Activated CD8-positive, alpha-beta T cell treated with anti-CD3 and anti-CD28 coated beads for 36 hours (primary cell): ENCODE results near the gene SKI. TPM values are rescaled to one million over a fixed set of nuclear protein-coding genes. Genes with fewer than 3 reads are reported as not detected.

Experiments used
- ATAC-seq: fragments of 200-7000 bp; cut with Tn5 transposase; one replicate; pipeline ENCODE4 v1.10.0; 2021; ENCODE audit warnings: mild to moderate bottlenecking, moderate library complexity
- CTCF ChIA-PET: fragments of 350-600 bp; sonication (Branson Sonifier 250); formaldehyde crosslinking; loops from one replicate; lab custom pipeline; 2021; ENCODE audit warnings: antibody characterized with exemption; lab: Charles Lee
- POLR2A ChIA-PET: fragments of 350-600 bp; sonication (Branson Sonifier 250); formaldehyde crosslinking; loops from one replicate; lab custom pipeline; 2021; ENCODE audit warnings: antibody characterized with exemption; lab: Charles Lee
- DNase-seq: peaks from one replicate; pipeline ENCODE4 v3.0.0-alpha.2; 2020
- H3K27ac Mint-ChIP-seq: one replicate; pipeline ENCODE4 v1.8.0; 2021; ENCODE audit warnings: mild to moderate bottlenecking, mixed read lengths
- H3K27me3 Mint-ChIP-seq: one replicate; pipeline ENCODE4 v1.8.0; 2021; ENCODE audit warnings: mixed read lengths
- H3K36me3 Mint-ChIP-seq: one replicate; pipeline ENCODE4 v1.8.0; 2021; ENCODE audit warnings: low read depth, mixed read lengths
- H3K4me1 Mint-ChIP-seq: one replicate; pipeline ENCODE4 v1.8.0; 2021; ENCODE audit warnings: low read depth, mixed read lengths
- H3K4me3 Mint-ChIP-seq: one replicate; pipeline ENCODE4 v1.8.0; 2021; ENCODE audit warnings: mild to moderate bottlenecking, moderate library complexity, mixed read lengths
- H3K9me3 Mint-ChIP-seq: one replicate; pipeline ENCODE4 v1.8.0; 2021; ENCODE audit warnings: mixed read lengths
- CTCF ChIP-seq: fragments of 200-600 bp; IDR thresholded peaks from one replicate; pipeline ENCODE4 v1.8.0; 2022; ENCODE audit warnings: antibody characterized with exemption, mild to moderate bottlenecking
- intact Hi-C: fragments of 100-400 bp; cut with micrococcal nuclease; formaldehyde crosslinking; loops from one replicate; pipeline ENCODE4 v1.10.0; 2022
- total RNA-seq, 2 experiments: library from RNA; stranded (reverse); gene quantifications; one replicate each; pipeline ENCODE4 v1.2.3, GENCODE V29; 2021

SKI gene
- total RNA-seq, 2 experiments from 2014 or later = 27.5 to 28.3 TPM

GRCh38 chr1:2314803-2315673 lies 86.9 kb downstream of the SKI start:
- POLR2A ChIA-PET = interaction anchor here (0.9 to 2.6 kb wide), 9 partner anchors 11 to 122 kb away, joined by 3 to 10 read pairs (median 5); partner anchors contain the start of gene FAAP20

GRCh38 chr1:2315674-2316450 lies 87.7 kb downstream of the SKI start:
- DNase-seq (no peak), ATAC-seq (no peak)
- no peaks in the 10 kb centered on the region for H3K36me3 Mint-ChIP-seq
- no peak overlapping the region for H3K27ac Mint-ChIP-seq
- intact Hi-C loops = no loop called here
- CTCF ChIA-PET = interaction anchor here (0.7 to 2.6 kb wide), 12 partner anchors 15 to 121 kb away, joined by 3 to 18 read pairs (median 6); partner anchors contain the start of gene FAAP20
- no peaks in the 10 kb centered on the region for H3K9me3 Mint-ChIP-seq
- H3K4me3 Mint-ChIP-seq = peak overlapping the region; percentile 15
- peaks cover 20% of the 10 kb centered on the region for H3K4me1 Mint-ChIP-seq
- POLR2A ChIA-PET = interaction anchor here (0.9 to 2.6 kb wide), 9 partner anchors 12 to 123 kb away, joined by 3 to 10 read pairs (median 5); partner anchors contain the start of gene FAAP20
- no peaks in the 10 kb centered on the region for H3K27me3 Mint-ChIP-seq
- no peak for TF ChIP-seq CTCF

More at GRCh38 chr1:2314803-2315673, 86.9 kb downstream of the SKI start:
- CTCF ChIA-PET = interaction anchor here (0.7 to 2.6 kb wide), 12 partner anchors 14 to 120 kb away, joined by 3 to 18 read pairs (median 6); partner anchors contain the start of gene FAAP20
- H3K27ac Mint-ChIP-seq = no peak overlapping the region
- intact Hi-C loops = no loop called here
- H3K36me3 Mint-ChIP-seq = no peaks in the 10 kb centered on the region
- H3K4me1 Mint-ChIP-seq = peaks cover 20% of the 10 kb centered on the region
- peak overlapping the region; percentile 15 for H3K4me3 Mint-ChIP-seq
- DNase-seq (peak; percentile 56), ATAC-seq (peak; percentile 46)
- no peaks in the 10 kb centered on the region for H3K27me3 Mint-ChIP-seq
- TF ChIP-seq CTCF = peak; percentile 99
- H3K9me3 Mint-ChIP-seq = no peaks in the 10 kb centered on the region

DNA sequence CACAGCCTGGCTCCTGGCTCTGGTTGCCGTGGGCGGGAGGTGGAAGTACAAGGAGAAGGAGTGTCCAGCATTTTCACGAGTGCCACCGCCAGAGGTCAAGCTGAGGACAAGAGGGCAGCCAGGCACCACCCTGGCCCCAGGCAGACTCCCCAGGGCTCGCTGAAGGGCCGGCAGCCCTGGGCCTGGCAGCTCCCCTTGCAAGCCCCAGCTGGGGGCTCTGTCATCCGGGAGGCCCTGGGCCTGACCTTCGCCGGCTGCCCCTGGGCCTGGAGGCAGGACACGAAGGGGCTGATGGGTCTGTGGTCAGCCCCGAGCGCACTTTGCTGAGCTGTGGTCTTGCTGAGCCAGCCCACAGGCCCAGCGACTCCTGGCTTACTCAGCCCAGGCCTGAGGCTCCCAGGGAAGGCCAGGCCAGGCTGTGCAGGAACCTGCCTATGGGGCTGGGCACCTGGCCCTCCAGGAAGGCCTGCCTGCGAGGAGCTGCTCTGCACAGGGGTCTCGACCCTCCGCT lies 88.4 kb downstream of the SKI start:
- no peak for DNase-seq
- no peaks in the 10 kb centered on the region for H3K27me3 Mint-ChIP-seq
- ChIA-PET CTCF (interaction anchor here (1.4 to 2.6 kb wide), 3 partner anchors 82 to 121 kb away, joined by 5 to 18 read pairs (median 7); partner anchors contain the start of gene FAAP20), POLR2A (interaction anchor here (0.8 to 2.6 kb wide), 5 partner anchors 15 to 89 kb away, joined by 3 to 10 read pairs (median 5); no protein-coding TSS in a partner anchor)
- no peak for TF ChIP-seq CTCF
- no peaks in the 10 kb centered on the region for H3K36me3 Mint-ChIP-seq
- H3K4me3 Mint-ChIP-seq = no peak overlapping the region
- no peak for ATAC-seq
- intact Hi-C loops = no loop called here
- H3K27ac Mint-ChIP-seq = no peak overlapping the region
- H3K4me1 Mint-ChIP-seq = peaks cover 20% of the 10 kb centered on the region
- no peaks in the 10 kb centered on the region for H3K9me3 Mint-ChIP-seq

DNA sequence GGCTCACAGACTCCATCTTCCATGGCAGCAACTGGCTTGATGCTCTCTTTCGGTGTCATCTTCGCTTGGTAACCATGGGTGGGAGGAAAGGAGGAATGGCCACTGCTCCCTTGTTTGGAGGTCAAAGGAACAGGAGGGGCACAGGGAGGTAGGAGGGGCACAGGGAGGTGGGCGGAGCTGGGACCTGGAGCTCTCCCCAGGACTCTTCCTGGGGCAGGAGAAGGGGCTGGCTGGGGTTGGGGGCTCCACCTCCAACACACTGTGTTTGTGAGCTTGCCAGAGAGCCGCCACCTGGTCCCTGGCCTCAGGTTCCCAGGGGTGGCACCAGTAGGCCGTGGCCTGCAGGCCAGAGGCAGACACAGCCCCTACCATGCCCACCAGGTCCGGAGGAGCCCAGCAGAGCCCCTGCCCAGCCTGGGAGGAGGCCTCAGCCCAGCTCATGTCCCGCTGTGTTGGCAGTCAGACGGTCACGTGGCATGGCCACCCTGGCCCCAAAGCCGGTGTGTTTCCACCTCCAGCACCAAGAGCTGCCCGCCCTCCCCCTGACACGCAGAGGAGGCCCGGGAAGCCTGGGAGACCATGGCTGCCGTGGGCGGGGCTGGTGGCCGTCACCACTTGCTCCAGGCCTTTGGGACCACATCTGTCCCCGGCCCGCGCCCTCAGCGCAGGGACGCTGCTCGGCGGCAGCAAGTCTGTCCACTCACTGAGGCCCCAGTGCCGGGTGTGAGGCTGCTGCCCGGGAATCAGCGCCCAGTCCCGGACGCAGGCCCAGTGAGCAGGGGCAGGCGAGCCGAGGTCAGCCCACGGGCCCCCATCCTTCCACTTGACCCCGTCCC lies 89.3 kb downstream of the SKI start:
- Mint-ChIP-seq H3K27ac (no peak overlapping the region), H3K36me3 (no peaks in the 10 kb centered on the region), H3K4me1 (peaks cover 17% of the 10 kb centered on the region), H3K27me3 (no peaks in the 10 kb centered on the region), H3K4me3 (no peak overlapping the region), H3K9me3 (no peaks in the 10 kb centered on the region)
- DNase-seq (no peak), ATAC-seq (no peak)
- intact Hi-C loops = no loop called here
- ChIA-PET CTCF (interaction anchor here (2.0 kb wide), 1 partner anchor 122 kb away, joined by 8 read pairs; the partner anchor contains the start of gene FAAP20), POLR2A (interaction anchor here (0.6 to 2.6 kb wide), 4 partner anchors 16 to 124 kb away, joined by 3 to 8 read pairs (median 4); no protein-coding TSS in a partner anchor)
- no peak for TF ChIP-seq CTCF
